ENCODE measurements around the gene CYCS. TPM values are rescaled to one million over a fixed set of nuclear protein-coding genes. Genes with fewer than 3 reads are reported as not detected.

The CYCS gene
- total RNA-seq, 2 experiments from 2014 or later: 65.2 to 175 TPM

GRCh38 chr7:25171516-25171915 is 46.5 kb upstream of the CYCS start:
- no peak overlapping the region for H3K4me3 ChIP-seq (ENCODE audit: low read depth, low read length, poor library complexity, severe bottlenecking)
- H3K4me1 ChIP-seq (ENCODE audit: insufficient read depth, low read length, poor library complexity, severe bottlenecking): no peaks in the 10 kb centered on the region
- no peaks in the 10 kb centered on the region for H4K20me1 ChIP-seq (ENCODE audit: insufficient read depth, low read length)
- ChIA-PET POLR2A (interaction anchor here (0.8 kb wide), 1 partner anchor 1395 kb away, joined by 3 read pairs; no protein-coding TSS in a partner anchor), CTCF (ENCODE audit: unreplicated experiment) (no interaction called here)
- no peak overlapping the region for H3K4me2 ChIP-seq (ENCODE audit: low read length)
- intact Hi-C loops (cut with micrococcal nuclease; ENCODE audit: unreplicated experiment): no loop called here
- BruUV-seq (replicated peaks): no TSS peak
- no peak overlapping the region for H3K27ac ChIP-seq (ENCODE audit: low read depth, low read length, poor library complexity, severe bottlenecking)
- TF ChIP-seq, protein P1, sequence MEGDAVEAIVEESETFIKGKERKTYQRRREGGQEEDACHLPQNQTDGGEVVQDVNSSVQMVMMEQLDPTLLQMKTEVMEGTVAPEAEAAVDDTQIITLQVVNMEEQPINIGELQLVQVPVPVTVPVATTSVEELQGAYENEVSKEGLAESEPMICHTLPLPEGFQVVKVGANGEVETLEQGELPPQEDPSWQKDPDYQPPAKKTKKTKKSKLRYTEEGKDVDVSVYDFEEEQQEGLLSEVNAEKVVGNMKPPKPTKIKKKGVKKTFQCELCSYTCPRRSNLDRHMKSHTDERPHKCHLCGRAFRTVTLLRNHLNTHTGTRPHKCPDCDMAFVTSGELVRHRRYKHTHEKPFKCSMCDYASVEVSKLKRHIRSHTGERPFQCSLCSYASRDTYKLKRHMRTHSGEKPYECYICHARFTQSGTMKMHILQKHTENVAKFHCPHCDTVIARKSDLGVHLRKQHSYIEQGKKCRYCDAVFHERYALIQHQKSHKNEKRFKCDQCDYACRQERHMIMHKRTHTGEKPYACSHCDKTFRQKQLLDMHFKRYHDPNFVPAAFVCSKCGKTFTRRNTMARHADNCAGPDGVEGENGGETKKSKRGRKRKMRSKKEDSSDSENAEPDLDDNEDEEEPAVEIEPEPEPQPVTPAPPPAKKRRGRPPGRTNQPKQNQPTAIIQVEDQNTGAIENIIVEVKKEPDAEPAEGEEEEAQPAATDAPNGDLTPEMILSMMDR (conservative IDR thresholded peaks at IDR 0.05; ENCODE audit: low read length): no peak
- no peak for TF ChIP-seq EZH2phosphoT487 (IDR thresholded peaks at IDR 0.05; ENCODE audit: borderline replicate concordance, low read depth, low read length)
- 0 out of 2 replicates have a peak, but pooled peaks cover 4% of the 10 kb centered on the region for H3K9me3 ChIP-seq (ENCODE audit: low read length)
- no peak overlapping the region for H2AFZ ChIP-seq (ENCODE audit: low read length)
- no peak for DNase-seq (ENCODE audit: low spot score)
- H3K79me2 ChIP-seq (ENCODE audit: insufficient read depth, low read depth, low read length): no peaks in the 10 kb centered on the region
- H3K9me2 ChIP-seq (ENCODE audit: insufficient read depth, low read length): no peaks in the 10 kb centered on the region
- H3K36me3 ChIP-seq (ENCODE audit: insufficient read depth, low read length): peaks cover 3% of the 10 kb centered on the region; the same call in 1 of the 2 replicates

- ChIA-PET CTCF (ENCODE audit: unreplicated experiment) (no interaction called here), POLR2A (no interaction called here)
- H3K36me3 ChIP-seq (ENCODE audit: insufficient read depth, low read length): peaks cover 3% of the 10 kb centered on the region; the same call in 1 of the 2 replicates
- TF ChIP-seq, protein P1 (conservative IDR thresholded peaks at IDR 0.05; ENCODE audit: low read length): no peak
- no peak for TF ChIP-seq EZH2phosphoT487 (IDR thresholded peaks at IDR 0.05; ENCODE audit: borderline replicate concordance, low read depth, low read length)
- H3K27ac ChIP-seq (ENCODE audit: low read depth, low read length, poor library complexity, severe bottlenecking): no peak overlapping the region
- no peaks in the 10 kb centered on the region for H4K20me1 ChIP-seq (ENCODE audit: insufficient read depth, low read length)
- intact Hi-C loops (cut with micrococcal nuclease; ENCODE audit: unreplicated experiment): no loop called here
- no peaks in the 10 kb centered on the region for H3K9me2 ChIP-seq (ENCODE audit: insufficient read depth, low read length)
- H3K4me3 ChIP-seq (ENCODE audit: low read depth, low read length, poor library complexity, severe bottlenecking): no peak overlapping the region
- no peak overlapping the region for H2AFZ ChIP-seq (ENCODE audit: low read length)
- H3K9me3 ChIP-seq (ENCODE audit: low read length): 0 out of 2 replicates have a peak, but pooled peaks cover 4% of the 10 kb centered on the region
- no peaks in the 10 kb centered on the region for H3K4me1 ChIP-seq (ENCODE audit: insufficient read depth, low read length, poor library complexity, severe bottlenecking)
- no peaks in the 10 kb centered on the region for H3K79me2 ChIP-seq (ENCODE audit: insufficient read depth, low read depth, low read length)
- no TSS peak for BruUV-seq (replicated peaks)
- no peak for DNase-seq (ENCODE audit: low spot score)
- H3K4me2 ChIP-seq (ENCODE audit: low read length): no peak overlapping the region
These were observed 46.0 kb upstream of the CYCS start for GRCh38 chr7:25171071-25171470.

DNA sequence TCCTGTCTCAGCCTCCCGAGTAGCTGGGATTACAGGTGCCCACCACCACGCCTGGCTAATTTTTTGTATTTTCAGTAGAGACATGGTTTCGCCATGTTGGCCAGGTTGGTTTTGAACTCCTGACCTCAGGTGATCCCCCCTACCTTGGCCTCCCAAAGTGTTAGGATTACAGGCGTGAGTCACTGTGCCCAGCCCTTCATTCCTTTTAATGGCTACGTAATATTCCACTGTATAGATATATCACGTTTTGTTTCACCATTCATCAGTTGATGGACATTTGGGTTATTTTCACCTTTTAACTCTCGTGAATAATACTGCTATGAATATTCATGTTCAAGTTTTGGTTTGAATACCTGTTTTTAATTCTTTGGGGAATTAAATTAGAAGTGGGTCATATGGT is 44.6 kb upstream of the CYCS start:
- H2AFZ ChIP-seq (ENCODE audit: low read length): no peak overlapping the region
- H3K4me3 ChIP-seq (ENCODE audit: low read depth, low read length, poor library complexity, severe bottlenecking): no peak overlapping the region
- DNase-seq (ENCODE audit: low spot score): no peak
- H3K27ac ChIP-seq (ENCODE audit: low read depth, low read length, poor library complexity, severe bottlenecking): no peak overlapping the region
- H4K20me1 ChIP-seq (ENCODE audit: insufficient read depth, low read length): no peaks in the 10 kb centered on the region
- TF ChIP-seq, protein P1 (conservative IDR thresholded peaks at IDR 0.05; ENCODE audit: low read length): no peak
- TF ChIP-seq EZH2phosphoT487 (IDR thresholded peaks at IDR 0.05; ENCODE audit: borderline replicate concordance, low read depth, low read length): no peak
- H3K4me1 ChIP-seq (ENCODE audit: insufficient read depth, low read length, poor library complexity, severe bottlenecking): no peaks in the 10 kb centered on the region
- H3K36me3 ChIP-seq (ENCODE audit: insufficient read depth, low read length): no peaks in the 10 kb centered on the region
- CTCF ChIA-PET (ENCODE audit: unreplicated experiment): no interaction called here
- no peaks in the 10 kb centered on the region for H3K9me2 ChIP-seq (ENCODE audit: insufficient read depth, low read length)
- no TSS peak for BruUV-seq (replicated peaks)
- no peaks in the 10 kb centered on the region for H3K79me2 ChIP-seq (ENCODE audit: insufficient read depth, low read depth, low read length)
- intact Hi-C loops (cut with micrococcal nuclease; ENCODE audit: unreplicated experiment): no loop called here
- no peak overlapping the region for H3K4me2 ChIP-seq (ENCODE audit: low read length)
- H3K9me3 ChIP-seq (ENCODE audit: low read length): 0 out of 2 replicates have a peak, but pooled peaks cover 4% of the 10 kb centered on the region
- POLR2A ChIA-PET: no interaction called here
